Inflammatory macrophage treated with lipopolysaccharide for 4 hours (primary cell): ENCODE data around the gene MTHFS.
"Not testable (repeated sequence)": the region's sequence is repeated elsewhere in the genome, so short reads cannot be mapped to it uniquely, and the experiment has no call there.

Source experiments
- DNase-seq: peaks from one replicate; pipeline ENCODE4 v3.0.0-alpha.2; 2020

MTHFS gene

DNA sequence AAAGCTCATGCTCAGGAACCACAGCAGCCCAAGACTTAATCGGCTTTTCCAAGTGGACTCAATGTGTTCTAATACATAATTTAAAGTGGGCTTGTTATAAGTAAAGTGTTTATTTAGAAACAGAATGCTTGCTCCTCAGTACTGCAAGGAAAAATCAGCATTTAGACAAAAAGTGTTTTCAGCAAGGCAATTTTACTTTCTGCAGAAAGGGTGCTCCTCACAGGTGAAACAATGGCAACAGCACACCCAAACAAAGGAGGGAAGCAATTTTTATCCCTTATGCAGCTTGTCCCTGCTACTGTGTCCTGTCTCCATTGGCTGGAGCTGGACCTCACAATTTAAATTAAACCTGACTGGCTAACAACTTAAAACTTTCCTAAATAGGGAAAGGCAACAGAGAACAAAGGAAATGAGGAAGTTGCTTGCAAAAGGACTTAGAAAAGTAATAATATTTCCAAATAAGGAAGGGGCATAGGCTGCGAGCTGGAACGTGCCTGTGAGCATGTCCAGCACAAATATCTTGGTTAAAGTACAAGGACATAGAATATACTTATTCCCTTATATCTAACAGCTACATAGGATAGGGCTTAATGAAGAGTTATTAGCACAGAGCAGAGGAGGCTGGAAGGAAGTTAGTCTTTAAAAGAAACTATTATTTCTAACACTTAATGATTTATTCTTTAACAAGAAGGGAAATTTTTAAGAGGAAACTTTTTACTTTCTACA, 19.1 kb upstream of the MTHFS start:
- DNase-seq, result not testable (repeated sequence)

DNA sequence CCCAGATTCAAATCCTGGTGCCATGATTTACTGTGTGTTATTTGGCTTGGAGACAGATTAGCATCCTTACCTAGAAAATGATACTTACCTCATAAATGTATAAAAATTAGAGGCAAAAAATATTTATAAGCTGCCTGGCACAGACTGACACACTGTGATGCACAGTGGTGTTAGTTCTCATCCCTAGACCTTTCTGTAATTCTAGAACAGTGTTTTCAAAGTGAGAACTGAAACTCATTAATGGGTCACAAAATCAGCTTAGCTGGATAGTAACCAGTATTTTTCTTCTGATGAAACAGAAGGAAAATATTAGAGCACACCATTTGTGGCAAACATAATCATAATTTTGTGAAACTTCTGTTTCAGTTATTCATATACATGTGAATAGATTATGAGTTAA, 17.9 kb upstream of the MTHFS start:
- DNase-seq, result no peak

DNA sequence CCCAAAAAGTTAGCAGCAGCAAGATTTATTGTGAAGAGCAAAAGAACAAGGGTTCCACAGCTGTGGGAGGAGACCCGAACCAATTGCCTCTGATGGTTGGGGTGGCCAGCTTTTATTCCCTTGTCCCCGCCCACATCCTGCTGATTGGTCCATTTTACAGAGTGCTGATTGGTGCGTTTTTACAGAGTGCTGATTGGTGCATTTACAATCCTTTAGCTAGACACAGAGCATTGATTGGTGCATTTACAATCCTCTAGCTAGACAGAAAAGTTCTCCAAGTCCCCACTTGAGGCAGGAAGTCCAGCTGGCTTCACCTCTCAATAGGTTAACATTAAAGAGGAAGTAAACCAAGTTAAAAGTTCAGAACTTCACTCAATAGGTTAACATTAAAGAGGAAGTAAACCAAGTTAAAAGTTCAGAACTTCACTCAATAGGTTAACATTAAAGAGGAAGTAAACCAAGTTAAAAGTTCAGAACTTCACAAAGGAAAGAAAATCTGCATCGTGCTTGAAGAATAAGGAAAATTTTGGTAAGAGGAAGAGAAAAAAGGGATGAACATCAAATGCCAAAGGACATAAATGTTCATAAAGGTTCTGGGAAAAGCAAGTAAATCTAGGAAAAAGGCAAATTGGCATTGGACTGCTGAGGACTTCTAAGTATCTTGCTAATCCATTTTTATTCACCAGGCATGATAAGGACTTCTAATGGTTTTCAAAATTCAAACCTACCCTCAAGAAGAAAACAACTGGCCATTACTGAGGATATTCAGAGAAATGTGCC, 12.9 kb upstream of the MTHFS start:
- DNase-seq, result not testable (repeated sequence)

DNA sequence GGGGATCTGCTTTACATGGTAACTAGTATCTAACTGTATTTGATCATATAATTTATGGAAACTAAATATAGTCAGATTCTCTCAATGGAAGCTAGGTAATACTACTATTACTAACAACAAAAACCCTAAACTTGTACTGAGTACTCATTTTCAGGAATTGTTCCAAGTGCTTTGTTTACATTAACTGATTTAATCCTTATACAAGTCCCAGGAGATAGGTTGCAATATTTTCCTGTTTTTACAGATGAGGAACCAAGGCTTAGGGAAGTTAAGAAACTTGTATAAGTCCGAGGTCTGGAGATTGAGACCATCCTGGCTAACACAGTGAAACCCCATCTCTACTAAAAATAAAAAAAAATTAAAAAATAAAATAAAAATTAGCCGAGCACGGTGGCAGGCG, 7.5 kb upstream of the MTHFS start:
- DNase-seq, result peak; percentile 43

DNA sequence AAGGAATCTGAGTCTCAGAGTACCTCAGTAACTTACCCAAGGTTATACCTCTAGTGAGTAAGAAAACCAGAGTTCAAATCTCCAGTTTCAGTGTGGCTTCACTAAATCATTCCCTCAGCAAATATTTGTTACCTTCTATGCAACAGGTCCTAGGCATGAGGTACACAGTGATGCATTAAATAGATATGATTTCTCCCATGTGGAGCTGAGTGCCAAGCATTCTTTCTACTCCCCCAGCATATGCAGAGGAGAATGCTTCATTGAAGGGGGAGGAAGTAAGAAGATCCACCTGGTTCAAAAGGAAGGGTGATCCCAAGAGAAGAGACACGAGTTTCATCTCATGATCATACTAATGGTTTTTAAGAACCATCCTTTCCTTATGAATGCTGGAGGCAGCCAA, 6.8 kb upstream of the MTHFS start:
- no peak for DNase-seq

DNA sequence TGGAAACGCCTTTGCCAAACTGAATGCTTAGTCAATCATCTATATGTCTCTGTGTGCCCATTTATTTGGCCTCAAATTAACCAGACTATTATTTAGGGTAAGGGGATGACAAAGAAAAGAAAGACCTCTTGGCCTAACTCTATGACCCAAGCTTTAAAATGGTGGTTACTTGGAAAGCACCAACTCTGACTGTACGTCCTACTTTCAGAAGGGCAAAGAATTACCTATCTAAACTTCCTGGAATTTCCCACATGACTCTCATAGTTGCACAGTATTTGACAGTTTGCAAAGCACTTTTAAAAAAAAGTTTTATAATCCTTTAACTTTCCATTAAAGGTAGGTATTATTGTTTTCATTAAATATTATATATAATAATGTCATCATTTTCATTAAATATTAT, 6.3 kb upstream of the MTHFS start:
- DNase-seq, result no peak

DNA sequence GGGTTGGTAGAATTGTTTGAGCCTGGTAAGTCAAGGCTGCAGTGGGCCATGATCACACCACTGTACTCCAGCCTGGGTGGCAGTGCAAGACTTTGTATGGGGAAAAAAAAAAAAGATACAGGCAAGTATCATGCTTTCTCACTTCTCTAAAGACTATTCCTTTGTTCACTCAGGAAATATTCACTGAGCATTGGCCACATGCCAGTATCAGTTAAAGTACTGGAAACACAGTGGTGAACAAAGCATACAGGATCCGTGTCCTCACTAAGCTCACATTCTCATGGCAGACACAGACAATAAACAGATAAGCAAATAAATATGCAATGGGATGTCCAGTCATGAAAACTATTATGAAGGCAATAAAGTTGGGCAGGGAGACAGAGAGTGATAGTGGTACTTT, 5.1 kb upstream of the MTHFS start:
- DNase-seq, result peak; percentile 47

DNA sequence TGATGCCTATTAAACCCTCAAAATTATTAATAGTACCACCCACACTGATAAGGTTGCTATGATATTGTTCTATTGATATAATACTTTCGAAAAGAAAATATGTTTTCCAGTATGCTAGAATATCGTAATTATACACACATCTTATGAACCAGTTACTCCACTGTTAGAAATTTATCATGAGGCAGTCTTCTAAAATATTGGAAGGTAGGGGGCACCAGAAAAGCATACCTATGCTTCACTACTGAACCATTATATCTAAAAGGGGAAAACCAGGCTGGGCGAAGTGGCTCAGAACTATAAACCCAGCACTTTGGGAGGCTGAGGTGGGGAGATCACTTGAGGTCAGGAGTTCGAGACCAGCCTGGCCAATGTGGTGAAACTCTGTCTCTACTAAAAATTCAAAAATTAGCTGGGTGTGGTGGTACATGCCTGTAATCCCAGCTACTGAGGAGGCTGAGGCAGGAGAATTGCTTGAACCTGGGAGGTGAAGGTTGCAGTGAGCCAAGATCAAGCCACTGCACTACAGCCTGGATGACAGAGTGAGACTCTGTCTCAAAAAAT, 4.1 kb upstream of the MTHFS start:
- DNase-seq, result not testable (repeated sequence)

DNA sequence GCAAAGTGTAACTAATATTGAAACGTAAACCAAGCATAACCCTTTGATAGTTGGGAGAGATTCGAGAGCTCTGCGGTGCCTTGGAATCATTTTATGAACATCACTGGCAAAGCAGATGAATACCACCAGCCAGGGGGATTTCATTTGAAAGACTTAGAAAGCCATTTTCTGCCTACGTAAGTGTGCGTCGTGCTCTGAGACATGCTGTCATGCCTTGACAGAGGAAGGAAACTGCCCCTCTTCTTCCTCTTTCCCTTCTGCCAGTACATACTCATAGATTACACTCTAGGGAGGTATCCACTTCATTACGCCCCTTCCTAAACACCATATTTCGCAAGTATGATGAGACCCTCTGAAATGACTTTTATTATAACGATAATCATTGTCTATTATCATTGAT, 3.3 kb upstream of the MTHFS start:
- peak; percentile 79 for DNase-seq

DNA sequence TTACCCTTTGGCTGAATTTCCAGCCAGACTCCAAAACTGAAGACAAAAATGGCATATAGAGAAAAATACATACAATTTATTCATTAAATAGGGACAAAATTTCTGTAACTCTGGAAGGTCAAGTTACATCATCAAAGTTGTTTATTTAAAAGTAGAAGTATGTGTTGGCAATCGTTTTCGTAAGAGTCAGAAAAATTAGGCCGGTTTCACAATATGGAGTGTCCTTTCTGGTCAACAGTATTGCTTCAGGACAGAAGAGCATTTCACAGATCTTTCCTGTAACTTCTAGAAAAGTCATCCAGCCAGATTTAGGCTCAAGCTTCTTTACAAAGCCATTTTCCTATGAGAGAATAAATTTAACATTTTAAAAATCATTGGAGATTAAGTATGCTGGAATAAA, 2.0 kb upstream of the MTHFS start:
- peak; percentile 98 for DNase-seq

DNA sequence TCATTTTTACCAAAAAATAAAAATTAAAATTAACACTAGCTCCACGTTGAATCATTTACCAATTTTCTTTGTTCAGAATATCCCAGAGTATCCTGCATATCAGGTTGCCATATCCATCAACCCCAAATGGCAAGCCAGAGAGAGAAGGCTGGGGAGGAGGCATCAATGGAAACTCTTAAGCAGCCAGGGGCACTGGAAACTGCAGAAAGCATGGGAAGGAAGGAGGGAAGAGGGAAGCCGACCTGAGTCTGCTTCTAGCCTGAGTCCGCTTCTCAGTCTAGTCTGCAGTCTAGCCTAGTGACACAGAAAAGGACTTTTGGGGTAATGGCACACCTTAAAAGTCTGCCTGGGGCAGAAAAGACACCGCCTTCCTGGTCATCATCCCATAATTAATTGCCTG, 1.6 kb upstream of the MTHFS start:
- DNase-seq, result no peak

DNA sequence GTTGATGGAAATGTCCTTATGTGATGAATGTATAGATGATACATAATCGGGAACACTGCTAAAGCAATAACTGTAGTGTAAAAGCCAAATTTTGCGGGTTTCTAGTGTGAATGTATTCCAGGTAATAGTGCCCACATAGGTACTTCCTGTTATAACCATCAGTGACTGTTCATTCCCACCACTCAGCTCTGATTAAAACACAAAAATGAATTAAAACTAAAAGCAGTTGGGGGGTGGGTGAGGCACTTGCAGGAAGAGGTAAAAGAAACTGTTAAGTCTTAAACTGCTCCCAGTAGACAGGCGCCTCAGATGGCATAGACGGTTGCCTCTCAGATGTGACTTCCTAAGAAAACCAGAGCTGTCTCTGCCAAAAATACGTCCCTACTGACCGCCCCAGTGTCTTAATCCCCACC, 893 bp upstream of the MTHFS start:
- no peak for DNase-seq

DNA sequence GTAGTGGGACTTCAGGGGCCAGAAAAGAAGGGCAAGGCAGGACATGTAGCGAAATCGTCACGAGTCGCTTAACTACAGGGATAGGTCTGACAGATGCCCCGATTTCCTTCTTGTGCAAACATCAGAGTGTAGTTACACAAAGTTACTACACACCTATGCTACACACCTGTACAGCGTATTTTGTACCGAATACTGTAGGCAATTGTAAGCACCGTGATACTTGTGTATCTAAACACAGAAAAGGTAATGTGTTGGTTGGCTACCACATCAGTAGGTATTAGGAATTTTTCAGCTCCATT, 515 bp upstream of the MTHFS start:
- no peak for DNase-seq

DNA sequence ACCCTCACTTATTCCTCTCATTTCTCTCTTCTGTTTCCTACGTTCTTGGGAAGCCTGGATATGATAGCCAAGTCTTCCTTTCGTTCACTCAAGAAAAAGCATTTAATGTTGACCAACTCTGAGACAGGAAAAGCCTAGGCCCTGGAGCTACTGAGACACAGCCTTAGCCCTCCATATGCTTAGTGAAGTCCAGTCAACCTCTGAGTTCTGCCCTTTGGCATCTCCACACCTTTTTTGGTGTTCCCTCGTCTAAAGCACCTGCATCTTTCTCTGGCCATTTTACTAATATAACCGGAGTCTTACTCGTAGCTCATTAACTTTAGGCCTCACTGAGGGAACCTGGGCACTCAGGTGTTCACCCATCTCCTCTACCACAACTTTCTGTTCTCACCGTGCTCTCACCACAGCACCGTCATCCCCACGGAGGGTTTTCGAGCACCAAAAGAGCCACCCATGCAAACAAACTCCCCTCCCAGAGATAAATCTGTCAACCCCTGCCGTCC, 632 bp downstream of the MTHFS start:
- DNase-seq, result no peak

DNA sequence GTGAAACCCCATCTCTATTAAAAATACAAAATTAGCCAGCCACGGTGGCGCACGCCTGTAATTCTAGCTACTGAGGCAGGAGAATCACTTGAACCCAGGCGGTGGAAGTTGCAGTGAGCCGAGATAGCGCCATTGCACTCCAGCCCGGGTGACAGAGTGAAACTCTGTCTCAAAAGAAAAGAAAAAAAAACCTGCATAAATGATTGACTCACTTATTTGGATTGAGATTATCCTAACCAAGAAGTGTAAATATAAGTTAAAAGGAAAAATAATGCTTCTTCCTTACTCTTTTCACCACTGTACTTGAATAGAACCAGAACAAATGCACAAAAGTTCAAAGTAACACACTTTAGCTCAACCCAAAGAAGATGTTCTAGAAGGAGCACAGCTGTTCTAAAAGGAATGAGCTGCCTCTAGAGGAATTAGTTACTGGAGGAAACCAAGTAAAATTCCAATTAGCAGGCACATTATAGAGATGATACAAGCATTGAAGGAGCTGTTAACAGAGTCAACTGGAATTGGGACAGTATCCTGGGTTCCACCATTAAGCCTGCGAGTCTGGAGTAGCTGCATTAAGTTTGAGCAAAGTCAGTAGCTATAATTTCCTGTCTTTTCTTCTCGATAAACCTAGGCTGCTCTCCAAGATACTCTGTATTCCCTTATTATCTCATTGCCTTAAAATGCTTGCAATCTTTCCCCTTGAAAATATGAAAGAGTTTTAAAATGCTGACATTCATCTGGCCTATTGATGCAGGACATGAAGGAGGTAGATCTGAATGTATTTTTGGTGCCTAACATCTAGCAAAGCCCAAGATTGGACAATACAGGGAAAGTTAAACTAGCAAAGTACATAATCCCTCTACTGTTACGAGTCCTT, 9.5 kb downstream of the MTHFS start:
- DNase-seq, result no peak

DNA sequence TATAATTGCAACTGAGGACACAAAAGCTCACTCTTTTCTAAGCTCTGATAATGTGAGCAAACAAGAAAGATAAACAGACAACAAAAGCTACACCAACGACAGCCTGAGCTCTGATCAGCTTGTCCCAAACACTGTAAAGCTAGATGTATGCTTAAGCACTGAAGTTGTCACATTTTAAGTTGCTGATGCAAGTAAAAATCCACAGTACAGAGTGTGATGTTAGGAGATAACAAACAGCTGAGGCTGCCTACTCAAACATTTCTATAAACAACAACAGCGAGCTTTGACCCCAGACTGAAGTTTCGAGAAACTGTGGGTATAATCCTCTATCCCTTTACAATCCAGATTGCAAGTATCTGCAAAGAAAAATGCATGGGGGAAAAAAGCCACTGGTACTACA, 10.7 kb downstream of the MTHFS start:
- no peak for DNase-seq

DNA sequence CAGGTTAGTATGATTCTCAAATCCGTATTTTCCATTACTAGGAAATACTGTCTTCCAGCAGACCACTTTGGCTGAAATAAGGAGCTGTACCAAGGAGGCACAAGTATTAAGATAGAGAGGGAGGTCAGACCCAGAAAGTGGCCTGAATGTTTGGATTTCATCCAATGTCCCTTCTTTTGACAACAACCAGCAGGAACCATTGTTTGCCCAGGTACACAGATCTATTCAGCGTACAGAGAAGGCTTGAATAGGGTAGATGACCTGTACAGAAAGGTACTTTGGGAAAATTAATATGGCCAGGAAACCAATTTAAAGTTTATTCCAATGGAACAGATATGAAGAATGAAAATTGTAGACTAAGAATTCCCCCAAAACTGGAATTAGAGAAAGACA, 12.6 kb downstream of the MTHFS start:
- no peak for DNase-seq

DNA sequence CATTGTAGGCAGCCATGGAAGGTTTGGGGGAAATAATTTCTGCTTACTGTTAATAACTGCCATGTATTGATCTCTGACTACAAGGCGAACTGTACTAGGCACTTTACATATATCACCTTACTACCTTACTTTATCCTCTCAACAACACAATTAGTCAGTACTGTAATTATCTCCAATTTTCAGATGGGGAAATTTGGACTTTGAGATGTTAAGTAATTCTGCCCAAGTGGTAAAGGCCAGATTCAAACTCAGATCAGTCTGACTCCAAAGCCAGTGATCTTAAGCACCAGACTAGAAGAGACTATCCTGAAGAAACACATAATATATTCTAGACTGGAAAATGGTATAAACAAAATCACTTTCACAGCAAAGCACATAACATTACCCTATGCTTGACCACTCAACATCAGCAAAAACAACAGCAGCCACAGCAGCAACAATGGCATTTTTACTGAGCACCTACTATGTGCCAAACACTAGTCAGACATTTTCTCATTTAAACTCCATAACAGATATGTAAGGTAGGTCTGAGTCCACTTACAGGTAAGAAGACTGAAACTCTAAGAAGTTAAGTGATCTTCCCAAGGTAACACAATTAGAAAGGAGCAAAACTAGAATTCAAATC, 13.1 kb downstream of the MTHFS start:
- no peak for DNase-seq

DNA sequence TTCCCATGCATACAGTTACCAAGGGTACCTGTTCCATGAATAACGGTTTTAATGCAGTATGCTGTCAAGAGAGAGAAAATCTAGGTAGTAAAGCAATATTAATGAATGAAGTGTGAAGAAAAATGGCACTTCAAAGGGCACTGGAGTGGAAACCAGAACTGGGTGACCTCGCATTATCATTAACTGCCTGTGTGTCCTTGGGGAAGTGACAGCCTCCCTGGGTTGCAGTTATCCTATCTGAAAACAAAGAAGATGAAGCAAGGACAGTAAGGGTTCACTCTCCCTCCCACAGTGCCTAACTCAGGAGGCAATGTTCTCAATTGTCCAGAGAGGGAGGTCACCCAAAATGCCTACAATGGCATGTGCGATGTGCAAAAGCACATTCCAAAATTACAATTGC, 15.1 kb downstream of the MTHFS start:
- no peak for DNase-seq

DNA sequence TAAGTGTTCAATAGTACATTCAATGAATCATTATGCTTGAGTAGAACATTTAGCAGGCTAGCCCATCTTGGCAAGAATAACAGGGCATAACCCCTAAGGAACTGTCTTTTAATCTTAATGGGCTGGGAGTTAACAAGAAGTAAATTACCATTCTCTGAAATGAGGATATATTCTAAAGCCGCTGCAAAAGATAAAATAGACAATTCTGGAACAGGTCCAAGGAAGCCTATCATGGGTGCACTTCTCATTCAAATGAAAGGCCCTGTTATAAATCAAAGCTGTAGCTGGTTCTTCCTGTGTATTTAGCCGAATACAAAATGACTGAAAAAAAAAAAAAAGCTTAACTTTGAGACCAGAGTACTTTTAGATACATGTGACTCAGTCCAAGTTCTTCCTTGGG, 15.6 kb downstream of the MTHFS start:
- DNase-seq, result no peak

DNA sequence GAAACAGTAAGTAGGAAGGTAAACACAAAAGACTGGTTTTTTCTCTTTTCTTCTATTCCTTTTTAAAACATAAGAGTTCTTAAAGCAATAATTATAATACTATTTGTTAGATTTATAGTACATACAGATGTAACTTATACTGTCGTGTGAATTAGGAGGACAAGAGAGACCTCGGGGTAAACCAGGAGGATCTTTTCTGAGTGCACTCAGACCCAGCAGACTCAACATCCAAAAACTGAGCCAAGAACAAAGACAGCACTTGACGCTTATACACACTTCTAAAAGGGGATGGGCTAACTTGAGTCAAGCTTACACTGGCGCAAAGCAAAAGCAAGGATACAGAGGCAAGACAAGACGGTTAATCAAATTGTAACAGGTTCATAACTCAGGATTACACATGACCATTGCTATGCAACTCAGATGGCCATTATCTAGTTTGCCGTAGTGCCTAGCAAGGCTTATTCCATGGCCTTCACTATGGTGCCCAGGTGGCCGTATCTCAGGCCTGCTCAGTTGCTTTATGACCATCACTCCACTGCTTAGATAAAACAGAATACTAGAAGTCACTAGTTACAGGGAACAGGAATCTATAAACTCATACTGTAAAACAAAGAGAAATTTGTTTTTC, 18.6 kb downstream of the MTHFS start:
- no peak for DNase-seq

DNA sequence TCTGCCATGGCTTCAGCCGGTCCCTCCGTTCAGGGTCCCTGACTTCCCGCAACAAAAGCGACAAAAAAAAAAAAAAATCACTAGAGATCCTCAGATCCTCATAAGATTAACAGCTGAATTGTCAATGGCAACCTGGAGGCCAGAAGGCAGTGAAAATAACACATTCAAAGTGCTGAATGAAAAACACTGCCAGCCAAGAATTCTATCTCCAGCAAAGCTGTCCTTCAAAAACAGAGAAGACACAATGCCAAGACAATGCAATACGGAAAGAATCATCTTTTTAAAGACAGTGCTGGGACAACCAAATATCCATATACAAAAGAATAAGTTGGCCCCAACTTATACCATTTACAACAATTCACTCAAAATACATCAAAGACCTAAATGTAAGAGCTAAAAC, 21.6 kb downstream of the MTHFS start:
- DNase-seq, result no peak
